ENCODE results near the gene GAL3ST2.

Gene GAL3ST2

DNA sequence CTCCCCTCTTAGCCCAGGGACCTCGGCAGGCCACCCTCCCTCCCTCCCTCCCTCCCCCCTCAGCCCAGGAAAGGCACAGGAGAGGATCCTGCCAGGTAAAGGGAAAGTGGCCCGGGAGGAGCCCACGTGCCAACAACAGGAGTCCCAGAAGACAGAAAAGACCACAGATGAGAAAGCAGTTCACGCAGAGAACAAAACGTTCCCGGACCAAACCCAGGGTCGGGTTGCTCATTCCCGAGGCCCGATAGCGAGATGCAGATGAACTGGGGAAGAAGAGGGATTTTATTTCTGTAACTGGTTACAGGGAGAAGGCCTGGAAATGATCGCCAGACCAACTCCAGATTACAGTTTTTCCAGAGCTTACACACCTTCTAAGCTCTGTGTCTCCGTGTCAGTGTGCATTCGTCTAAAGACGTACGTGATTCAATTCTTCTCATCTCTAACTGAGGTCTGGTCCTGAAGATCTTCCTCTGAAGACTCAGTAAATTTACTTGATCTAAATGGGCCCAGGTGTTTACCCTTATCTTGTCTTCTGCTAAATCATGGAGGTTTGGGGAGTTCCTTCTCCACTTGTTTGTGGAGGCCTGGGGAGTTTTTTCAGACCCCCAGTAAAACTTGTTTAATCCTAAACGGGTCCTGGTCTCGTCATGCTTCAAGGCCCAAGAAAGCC, 31.6 kb downstream of the GAL3ST2 start:
- no peak for TF ChIP-seq CTCF (conservative IDR thresholded peaks at IDR 0.05; ENCODE audit: low read depth, low read length)
- no peak for DNase-seq (ENCODE audit: low read depth)
- no peak overlapping the region for H3K4me3 ChIP-seq (ENCODE audit: low read length)

DNA sequence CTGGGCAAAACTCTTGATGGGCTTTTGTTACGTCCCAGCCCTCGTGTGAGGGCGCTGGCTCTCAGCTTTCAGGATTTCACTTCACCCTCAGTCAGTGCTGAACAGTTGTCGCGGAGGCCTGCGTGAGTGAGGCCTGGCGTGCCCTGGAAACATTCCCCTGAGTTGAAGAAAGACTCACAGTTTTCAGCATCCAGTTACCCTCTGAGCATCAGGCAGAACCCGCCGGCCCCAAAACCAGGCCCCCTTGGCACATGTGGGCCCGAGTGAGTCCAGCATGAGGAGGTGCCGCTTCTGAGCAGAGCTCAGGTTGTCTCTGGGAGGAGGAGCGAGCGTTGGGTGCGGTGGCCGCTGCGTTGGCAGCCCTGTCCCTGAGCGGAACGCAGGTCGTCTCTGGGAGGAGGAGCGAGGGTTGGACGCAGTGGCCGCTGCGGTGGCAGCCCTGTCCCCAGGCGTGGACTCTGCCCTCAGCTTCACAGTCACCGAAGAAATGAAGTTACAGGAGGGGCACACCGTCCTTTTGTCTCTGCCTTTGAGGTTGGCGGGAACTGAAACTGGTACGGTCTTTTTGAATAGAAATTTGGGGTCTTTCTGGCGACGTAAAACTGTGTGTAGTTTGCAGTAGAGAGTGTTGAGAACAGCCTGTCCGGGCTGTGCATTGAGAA, 32.2 kb downstream of the GAL3ST2 start, which contains the start of gene NEU4:
Gene NEU4 (plus strand): TSS at position 473 of the 662 bp plus-strand sequence. CDS start 5,292 bp downstream, outside the sequence.
- no peak within 1 kb of the TSS for H3K4me3 ChIP-seq (ENCODE audit: low read length)
- DNase-seq (ENCODE audit: low read depth) = no peak
- TF ChIP-seq CTCF (conservative IDR thresholded peaks at IDR 0.05; ENCODE audit: low read depth, low read length) = no peak

GRCh38 chr2:241809383-241810306, 33.0 kb downstream of the GAL3ST2 start:
- no peak for TF ChIP-seq CTCF (conservative IDR thresholded peaks at IDR 0.05; ENCODE audit: low read depth, low read length)
- DNase-seq (ENCODE audit: low read depth) = no peak
- no peak overlapping the region for H3K4me3 ChIP-seq (ENCODE audit: low read length)

DNA sequence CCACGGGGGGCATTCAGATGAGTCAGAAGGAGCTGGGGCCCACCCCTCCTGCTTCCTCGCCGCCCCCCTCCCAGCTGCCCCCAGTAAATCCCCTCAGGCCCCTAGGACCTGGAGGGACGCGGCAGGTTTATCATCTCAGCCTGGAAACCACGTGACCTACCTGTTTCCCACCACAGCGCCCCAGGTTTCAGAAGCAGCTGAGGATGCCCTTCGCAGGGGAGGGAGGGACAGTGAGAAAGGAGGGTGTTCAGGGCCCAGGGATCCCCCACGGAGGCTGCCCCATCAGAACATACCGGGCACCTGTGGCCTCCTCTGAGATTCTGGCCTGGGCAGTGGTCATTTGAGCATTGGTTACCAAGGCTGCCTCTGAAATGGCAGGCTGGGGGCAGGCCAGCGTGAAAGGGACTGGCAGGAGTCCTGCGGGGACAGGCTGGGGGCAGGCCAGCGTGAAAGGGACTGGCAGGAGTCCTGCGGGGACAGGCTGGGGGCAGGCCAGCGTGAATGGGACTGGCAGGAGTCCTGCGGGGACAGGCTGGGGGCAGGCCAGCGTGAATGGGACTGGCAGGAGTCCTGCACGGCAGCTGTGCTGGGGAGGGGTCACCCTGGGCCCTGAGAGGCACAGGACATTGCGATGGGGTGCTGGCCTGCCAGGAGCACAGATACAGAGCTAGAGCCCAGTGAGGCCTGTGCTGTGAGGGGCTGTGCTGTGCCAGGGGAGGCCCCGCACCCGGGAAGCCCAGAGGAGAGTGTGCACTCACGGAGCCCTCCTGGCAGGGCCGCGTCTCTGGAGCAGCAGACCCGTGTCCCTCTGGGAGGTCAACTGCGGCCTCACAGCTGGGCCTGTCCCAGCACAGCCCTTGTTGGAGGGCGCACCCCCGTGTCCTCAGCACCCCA, 33.9 kb downstream of the GAL3ST2 start:
- no peak for DNase-seq (ENCODE audit: low read depth)
- no peak overlapping the region for H3K4me3 ChIP-seq (ENCODE audit: low read length)
- TF ChIP-seq CTCF (conservative IDR thresholded peaks at IDR 0.05; ENCODE audit: low read depth, low read length) = no peak

- H3K4me3 ChIP-seq (ENCODE audit: low read length) = no peak overlapping the region
- no peak for TF ChIP-seq CTCF (conservative IDR thresholded peaks at IDR 0.05; ENCODE audit: low read depth, low read length)
- no peak for DNase-seq (ENCODE audit: low read depth)
These were observed 34.8 kb downstream of the GAL3ST2 start for GRCh38 chr2:241811201-241811951.

Measured in retinal pigment epithelial cell (primary cell).